Prostate gland (tissue), 2 donors: ENCODE measurements around the gene ZBTB7C.

Experiments used
- POLR2A ChIP-seq: fragments of 450-650 bp; IDR thresholded peaks from one replicate; pipeline ENCODE4 v1.6.1; 2016; ENCODE audit warnings: antibody characterized with exemption, mild to moderate bottlenecking
- TF ChIP-seq, protein P1 (sequence below), 4 experiments: fragments of 200-600 bp in 2 of 4; fragments of 450-650 bp in 2 of 4; sonication (generic) in 2 of 4; IDR thresholded peaks; 1 replicate in 3 of 4; 2 replicates in 1 of 4; pipeline ENCODE4 v1.5.1; 2016 to 2019; ENCODE audit warnings: antibody characterized with exemption in 4 of 4, mild to moderate bottlenecking in 2 of 4, moderate library complexity in 2 of 4

DNA sequence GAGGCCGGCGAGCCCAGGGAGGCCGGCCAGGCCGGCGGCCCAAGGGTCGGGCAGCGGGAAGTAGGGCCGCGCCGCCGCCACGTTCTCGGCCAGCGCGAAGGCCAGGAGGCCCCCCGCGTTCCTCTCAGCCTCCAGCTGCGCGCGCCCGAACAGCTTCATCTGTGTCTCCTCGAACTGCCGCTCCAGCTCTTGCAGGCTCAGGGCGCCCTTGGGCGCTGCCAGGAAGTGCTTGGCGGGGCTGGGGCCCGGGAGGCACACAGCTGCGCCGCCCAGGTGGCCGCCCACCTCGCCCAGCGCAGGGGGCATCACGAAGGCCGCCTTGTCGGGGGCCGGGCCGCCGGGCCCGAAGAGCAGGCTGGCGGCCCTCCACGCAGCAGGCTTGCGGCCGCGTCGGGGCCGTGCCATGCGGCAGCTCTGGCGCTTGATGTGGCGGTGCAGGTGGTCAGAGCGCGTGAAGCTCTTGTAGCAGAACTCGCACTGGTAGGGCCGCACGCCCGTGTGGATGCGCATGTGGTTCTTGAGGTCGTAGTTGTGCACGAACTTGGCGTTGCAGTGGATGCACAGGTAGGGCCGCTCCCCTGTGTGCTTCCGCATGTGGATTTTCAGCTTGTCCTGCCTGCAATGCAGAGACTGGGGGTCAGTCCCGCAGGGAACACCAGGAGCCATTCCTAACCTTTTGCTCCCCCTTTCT is 379.7 kb downstream of the ZBTB7C start:
- no peak for TF ChIP-seq POLR2A
- TF ChIP-seq, protein P1, sequence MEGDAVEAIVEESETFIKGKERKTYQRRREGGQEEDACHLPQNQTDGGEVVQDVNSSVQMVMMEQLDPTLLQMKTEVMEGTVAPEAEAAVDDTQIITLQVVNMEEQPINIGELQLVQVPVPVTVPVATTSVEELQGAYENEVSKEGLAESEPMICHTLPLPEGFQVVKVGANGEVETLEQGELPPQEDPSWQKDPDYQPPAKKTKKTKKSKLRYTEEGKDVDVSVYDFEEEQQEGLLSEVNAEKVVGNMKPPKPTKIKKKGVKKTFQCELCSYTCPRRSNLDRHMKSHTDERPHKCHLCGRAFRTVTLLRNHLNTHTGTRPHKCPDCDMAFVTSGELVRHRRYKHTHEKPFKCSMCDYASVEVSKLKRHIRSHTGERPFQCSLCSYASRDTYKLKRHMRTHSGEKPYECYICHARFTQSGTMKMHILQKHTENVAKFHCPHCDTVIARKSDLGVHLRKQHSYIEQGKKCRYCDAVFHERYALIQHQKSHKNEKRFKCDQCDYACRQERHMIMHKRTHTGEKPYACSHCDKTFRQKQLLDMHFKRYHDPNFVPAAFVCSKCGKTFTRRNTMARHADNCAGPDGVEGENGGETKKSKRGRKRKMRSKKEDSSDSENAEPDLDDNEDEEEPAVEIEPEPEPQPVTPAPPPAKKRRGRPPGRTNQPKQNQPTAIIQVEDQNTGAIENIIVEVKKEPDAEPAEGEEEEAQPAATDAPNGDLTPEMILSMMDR (IDR thresholded peaks at IDR 0.05) = no peak
